Measurements from ENCODE around the gene MS4A15. TPM values are rescaled to one million over a fixed set of nuclear protein-coding genes. Genes with fewer than 3 reads are reported as not detected.

MS4A15 gene
- total RNA-seq, 1 donor from 2014 or later = not detected

DNA sequence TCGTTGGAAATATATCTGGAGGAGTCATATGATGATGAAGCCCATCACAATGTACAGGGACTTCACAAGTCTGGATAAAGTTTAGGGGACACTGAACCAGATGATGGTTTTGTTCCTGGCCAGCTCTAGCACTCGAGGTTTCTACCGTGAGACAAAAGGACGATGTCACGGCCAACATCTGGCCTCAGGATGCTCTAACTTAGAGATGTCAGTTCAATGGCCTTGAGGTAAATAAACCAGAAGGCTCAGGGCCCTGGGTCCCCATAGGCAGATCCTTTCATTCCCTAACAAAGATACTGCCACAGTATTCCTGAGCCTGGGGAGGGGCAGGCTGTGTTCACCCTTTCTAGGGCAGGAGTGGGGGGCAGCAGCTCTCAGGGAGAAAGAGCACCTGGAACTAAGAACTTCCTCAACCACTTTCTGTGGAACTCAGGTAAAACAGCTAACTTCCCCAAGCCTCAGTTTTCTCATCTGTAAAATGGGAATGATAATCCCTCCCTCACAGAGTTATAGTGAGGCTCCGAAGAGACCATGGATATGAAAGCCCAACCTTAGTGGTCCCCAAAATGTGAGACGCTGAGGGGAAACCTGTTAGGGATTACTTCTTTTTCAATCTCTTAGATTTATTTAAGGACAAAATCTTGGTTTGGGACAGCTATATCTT is 46.7 kb downstream of the MS4A15 start:
- no peaks in the 10 kb centered on the region for H3K36me3 Mint-ChIP-seq (ENCODE audit: low read depth, unreplicated experiment)
- no peak overlapping the region for H3K4me3 Mint-ChIP-seq (ENCODE audit: unreplicated experiment)
- no peak overlapping the region for H3K27ac Mint-ChIP-seq (ENCODE audit: unreplicated experiment)
- no peak for DNase-seq (ENCODE audit: low spot score)
- TF ChIP-seq, protein P1, sequence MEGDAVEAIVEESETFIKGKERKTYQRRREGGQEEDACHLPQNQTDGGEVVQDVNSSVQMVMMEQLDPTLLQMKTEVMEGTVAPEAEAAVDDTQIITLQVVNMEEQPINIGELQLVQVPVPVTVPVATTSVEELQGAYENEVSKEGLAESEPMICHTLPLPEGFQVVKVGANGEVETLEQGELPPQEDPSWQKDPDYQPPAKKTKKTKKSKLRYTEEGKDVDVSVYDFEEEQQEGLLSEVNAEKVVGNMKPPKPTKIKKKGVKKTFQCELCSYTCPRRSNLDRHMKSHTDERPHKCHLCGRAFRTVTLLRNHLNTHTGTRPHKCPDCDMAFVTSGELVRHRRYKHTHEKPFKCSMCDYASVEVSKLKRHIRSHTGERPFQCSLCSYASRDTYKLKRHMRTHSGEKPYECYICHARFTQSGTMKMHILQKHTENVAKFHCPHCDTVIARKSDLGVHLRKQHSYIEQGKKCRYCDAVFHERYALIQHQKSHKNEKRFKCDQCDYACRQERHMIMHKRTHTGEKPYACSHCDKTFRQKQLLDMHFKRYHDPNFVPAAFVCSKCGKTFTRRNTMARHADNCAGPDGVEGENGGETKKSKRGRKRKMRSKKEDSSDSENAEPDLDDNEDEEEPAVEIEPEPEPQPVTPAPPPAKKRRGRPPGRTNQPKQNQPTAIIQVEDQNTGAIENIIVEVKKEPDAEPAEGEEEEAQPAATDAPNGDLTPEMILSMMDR (IDR thresholded peaks at IDR 0.05; ENCODE audit: unreplicated experiment) = no peak
- H3K9me3 Mint-ChIP-seq (ENCODE audit: unreplicated experiment) = no peaks in the 10 kb centered on the region
- peaks cover 3% of the 10 kb centered on the region for H3K4me1 Mint-ChIP-seq (ENCODE audit: unreplicated experiment)
- H3K27me3 Mint-ChIP-seq (ENCODE audit: unreplicated experiment) = peaks cover 2% of the 10 kb centered on the region

DNA sequence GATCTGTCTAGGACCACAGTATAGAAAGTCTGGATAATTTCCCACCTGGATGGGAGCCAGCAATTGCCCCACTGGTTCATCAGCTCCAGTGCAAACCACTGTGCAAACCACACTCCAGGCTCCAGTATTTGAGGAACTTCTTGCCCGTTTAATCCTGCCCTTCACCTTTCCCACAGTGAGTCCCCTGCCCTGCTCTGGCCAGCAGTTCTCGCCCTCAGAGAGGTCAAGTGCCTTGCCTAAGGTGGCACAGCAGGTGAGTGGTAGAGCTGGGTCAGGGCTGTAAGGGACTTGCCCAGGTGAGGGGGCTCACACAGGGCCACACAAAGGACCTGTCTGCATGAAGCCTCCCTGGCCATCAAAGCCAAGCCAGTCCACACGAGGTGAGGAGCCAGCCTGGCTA is 52.6 kb downstream of the MS4A15 start:
- peaks cover 11% of the 10 kb centered on the region for H3K27me3 Mint-ChIP-seq (ENCODE audit: unreplicated experiment)

GRCh38 chr11:60809691-60810090 is 53.0 kb downstream of the MS4A15 start:
- TF ChIP-seq, protein P1 (IDR thresholded peaks at IDR 0.05; ENCODE audit: unreplicated experiment) = no peak
- no peak for DNase-seq (ENCODE audit: low spot score)
- H3K27ac Mint-ChIP-seq (ENCODE audit: unreplicated experiment) = no peak overlapping the region
- no peaks in the 10 kb centered on the region for H3K36me3 Mint-ChIP-seq (ENCODE audit: low read depth, unreplicated experiment)
- peaks cover 10% of the 10 kb centered on the region for H3K4me1 Mint-ChIP-seq (ENCODE audit: unreplicated experiment)
- H3K4me3 Mint-ChIP-seq (ENCODE audit: unreplicated experiment) = no peak overlapping the region
- peaks cover 4% of the 10 kb centered on the region for H3K9me3 Mint-ChIP-seq (ENCODE audit: unreplicated experiment)
- peaks cover 13% of the 10 kb centered on the region for H3K27me3 Mint-ChIP-seq (ENCODE audit: unreplicated experiment)

More for the DNA sequence above, 52.6 kb downstream of the MS4A15 start:
- H3K4me3 Mint-ChIP-seq (ENCODE audit: unreplicated experiment) = no peak overlapping the region
- peaks cover 10% of the 10 kb centered on the region for H3K4me1 Mint-ChIP-seq (ENCODE audit: unreplicated experiment)
- TF ChIP-seq, protein P1 (IDR thresholded peaks at IDR 0.05; ENCODE audit: unreplicated experiment) = no peak
- H3K9me3 Mint-ChIP-seq (ENCODE audit: unreplicated experiment) = peaks cover 4% of the 10 kb centered on the region
- no peaks in the 10 kb centered on the region for H3K36me3 Mint-ChIP-seq (ENCODE audit: low read depth, unreplicated experiment)
- no peak overlapping the region for H3K27ac Mint-ChIP-seq (ENCODE audit: unreplicated experiment)
- DNase-seq (ENCODE audit: low spot score) = no peak

- Mint-ChIP-seq H3K27ac (ENCODE audit: unreplicated experiment) (no peak overlapping the region), H3K4me3 (ENCODE audit: unreplicated experiment) (no peak overlapping the region)
These were observed 53.5 kb downstream of the MS4A15 start for GRCh38 chr11:60810151-60810550.

GRCh38 chr11:60810569-60810968 is 53.9 kb downstream of the MS4A15 start:
- DNase-seq (ENCODE audit: low spot score) = peak; percentile 36
- H3K36me3 Mint-ChIP-seq (ENCODE audit: low read depth, unreplicated experiment) = no peaks in the 10 kb centered on the region
- TF ChIP-seq, protein P1 (IDR thresholded peaks at IDR 0.05; ENCODE audit: unreplicated experiment) = no peak
- peaks cover 10% of the 10 kb centered on the region for H3K4me1 Mint-ChIP-seq (ENCODE audit: unreplicated experiment)
- H3K4me3 Mint-ChIP-seq (ENCODE audit: unreplicated experiment) = no peak overlapping the region
- H3K27ac Mint-ChIP-seq (ENCODE audit: unreplicated experiment) = no peak overlapping the region
- peaks cover 13% of the 10 kb centered on the region for H3K27me3 Mint-ChIP-seq (ENCODE audit: unreplicated experiment)
- peaks cover 4% of the 10 kb centered on the region for H3K9me3 Mint-ChIP-seq (ENCODE audit: unreplicated experiment)

More at GRCh38 chr11:60810151-60810550, 53.5 kb downstream of the MS4A15 start:
- Mint-ChIP-seq H3K9me3 (ENCODE audit: unreplicated experiment) (peaks cover 4% of the 10 kb centered on the region), H3K4me1 (ENCODE audit: unreplicated experiment) (peaks cover 10% of the 10 kb centered on the region), H3K27me3 (ENCODE audit: unreplicated experiment) (peaks cover 13% of the 10 kb centered on the region), H3K36me3 (ENCODE audit: low read depth, unreplicated experiment) (no peaks in the 10 kb centered on the region)
- TF ChIP-seq, protein P1 (IDR thresholded peaks at IDR 0.05; ENCODE audit: unreplicated experiment) = no peak
- DNase-seq (ENCODE audit: low spot score) = no peak
